ENCODE measurements around the gene TAF6L. TPM values are rescaled to one million over a fixed set of nuclear protein-coding genes. Genes with fewer than 3 reads are reported as not detected.

Gene TAF6L
- total RNA-seq, 1 donor, result 16.8 TPM

DNA sequence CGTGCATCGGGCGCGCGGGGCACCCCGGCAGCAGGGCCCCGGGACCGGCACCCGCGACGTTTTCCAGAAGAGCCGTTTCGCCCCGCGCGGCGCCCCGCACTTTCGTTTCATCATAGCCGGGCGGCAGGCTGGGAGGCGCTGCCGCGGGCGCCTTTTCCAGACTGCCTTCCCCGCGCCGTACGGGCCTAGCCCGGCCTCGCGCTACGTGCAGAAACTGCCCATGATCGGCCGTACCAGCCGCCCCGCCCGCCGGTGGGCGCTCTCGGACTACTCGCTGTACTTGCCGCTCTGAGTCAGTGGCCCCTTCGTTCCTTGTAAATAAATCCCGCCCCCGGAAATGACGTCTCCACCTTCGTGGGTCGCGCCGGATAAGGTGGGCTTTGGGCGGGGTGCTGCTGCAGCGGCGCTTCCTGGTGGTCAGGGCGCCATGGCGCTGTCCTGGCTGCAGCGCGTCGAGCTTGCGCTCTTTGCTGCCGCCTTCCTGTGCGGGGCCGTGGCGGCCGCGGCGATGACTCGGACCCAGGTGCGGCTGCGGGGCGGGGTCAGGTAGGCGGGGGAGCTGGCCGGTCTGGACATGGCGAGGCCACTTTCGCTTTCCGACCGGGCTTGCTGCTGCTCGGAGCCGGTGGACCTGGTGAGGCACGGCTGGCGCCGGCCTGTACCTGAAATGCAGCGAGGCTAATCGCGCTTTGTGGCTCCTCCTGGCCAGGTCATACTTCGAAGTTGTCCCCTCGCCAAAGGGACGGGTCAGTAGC lies 16.0 kb downstream of the TAF6L start, which contains the start of gene TMEM179B:
Gene TMEM179B, plus strand, starts transcription at position 398 of the 755 bp plus-strand sequence. Its CDS starts 30 bp downstream, at position 428.
- peak; percentile 99 for DNase-seq (ENCODE audit: low read depth)
- TF ChIP-seq, protein P1, sequence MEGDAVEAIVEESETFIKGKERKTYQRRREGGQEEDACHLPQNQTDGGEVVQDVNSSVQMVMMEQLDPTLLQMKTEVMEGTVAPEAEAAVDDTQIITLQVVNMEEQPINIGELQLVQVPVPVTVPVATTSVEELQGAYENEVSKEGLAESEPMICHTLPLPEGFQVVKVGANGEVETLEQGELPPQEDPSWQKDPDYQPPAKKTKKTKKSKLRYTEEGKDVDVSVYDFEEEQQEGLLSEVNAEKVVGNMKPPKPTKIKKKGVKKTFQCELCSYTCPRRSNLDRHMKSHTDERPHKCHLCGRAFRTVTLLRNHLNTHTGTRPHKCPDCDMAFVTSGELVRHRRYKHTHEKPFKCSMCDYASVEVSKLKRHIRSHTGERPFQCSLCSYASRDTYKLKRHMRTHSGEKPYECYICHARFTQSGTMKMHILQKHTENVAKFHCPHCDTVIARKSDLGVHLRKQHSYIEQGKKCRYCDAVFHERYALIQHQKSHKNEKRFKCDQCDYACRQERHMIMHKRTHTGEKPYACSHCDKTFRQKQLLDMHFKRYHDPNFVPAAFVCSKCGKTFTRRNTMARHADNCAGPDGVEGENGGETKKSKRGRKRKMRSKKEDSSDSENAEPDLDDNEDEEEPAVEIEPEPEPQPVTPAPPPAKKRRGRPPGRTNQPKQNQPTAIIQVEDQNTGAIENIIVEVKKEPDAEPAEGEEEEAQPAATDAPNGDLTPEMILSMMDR (IDR thresholded peaks at IDR 0.05; ENCODE audit: insufficient read depth, low read depth, low read length), result peak; percentile 63
- H3K4me3 ChIP-seq (ENCODE audit: low read depth, low read length), result peak within 1 kb of the TSS; percentile 97

DNA sequence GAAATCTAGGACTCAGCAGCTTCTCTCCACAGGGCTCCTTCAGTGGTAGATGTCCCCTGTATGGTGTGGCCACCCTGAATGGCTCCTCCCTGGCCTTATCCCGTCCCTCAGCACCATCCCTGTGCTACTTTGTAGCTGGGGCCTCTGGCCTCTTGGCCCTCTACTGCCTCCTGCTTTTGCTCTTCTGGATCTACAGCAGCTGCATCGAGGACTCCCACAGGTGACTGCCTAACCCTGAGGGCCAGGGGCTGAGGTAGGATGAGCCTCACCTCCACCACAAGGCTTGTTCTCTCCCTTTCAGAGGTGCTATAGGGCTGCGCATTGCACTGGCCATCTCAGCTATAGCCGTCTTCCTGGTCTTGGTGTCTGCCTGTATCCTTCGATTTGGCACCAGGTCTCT lies 17.8 kb downstream of the TAF6L start:
- no peak for DNase-seq (ENCODE audit: low read depth)
- H3K4me3 ChIP-seq (ENCODE audit: low read depth, low read length), result no peak overlapping the region
- TF ChIP-seq, protein P1 (IDR thresholded peaks at IDR 0.05; ENCODE audit: insufficient read depth, low read depth, low read length), result no peak

DNA sequence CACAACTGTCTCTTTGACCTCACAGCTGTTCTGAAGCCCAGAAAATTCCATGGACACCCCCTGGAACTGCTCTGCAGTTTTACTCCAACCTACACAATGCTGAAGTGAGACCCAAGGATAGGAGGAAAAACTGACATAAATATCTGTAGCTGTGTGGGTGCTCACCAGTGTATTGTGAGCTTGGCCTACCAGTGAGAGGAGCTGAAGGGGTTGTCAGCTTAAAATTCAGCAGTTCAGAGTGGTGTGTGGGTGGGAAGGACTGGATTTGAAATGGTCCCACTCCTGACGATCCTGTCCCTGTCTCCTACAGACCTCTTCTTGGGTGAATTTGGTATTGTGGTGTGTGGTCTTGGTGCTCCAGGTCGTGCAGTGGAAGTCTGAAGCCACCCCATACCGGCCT lies 18.4 kb downstream of the TAF6L start:
- no peak overlapping the region for H3K4me3 ChIP-seq (ENCODE audit: low read depth, low read length)
- no peak for DNase-seq (ENCODE audit: low read depth)
- TF ChIP-seq, protein P1 (IDR thresholded peaks at IDR 0.05; ENCODE audit: insufficient read depth, low read depth, low read length), result no peak

DNA sequence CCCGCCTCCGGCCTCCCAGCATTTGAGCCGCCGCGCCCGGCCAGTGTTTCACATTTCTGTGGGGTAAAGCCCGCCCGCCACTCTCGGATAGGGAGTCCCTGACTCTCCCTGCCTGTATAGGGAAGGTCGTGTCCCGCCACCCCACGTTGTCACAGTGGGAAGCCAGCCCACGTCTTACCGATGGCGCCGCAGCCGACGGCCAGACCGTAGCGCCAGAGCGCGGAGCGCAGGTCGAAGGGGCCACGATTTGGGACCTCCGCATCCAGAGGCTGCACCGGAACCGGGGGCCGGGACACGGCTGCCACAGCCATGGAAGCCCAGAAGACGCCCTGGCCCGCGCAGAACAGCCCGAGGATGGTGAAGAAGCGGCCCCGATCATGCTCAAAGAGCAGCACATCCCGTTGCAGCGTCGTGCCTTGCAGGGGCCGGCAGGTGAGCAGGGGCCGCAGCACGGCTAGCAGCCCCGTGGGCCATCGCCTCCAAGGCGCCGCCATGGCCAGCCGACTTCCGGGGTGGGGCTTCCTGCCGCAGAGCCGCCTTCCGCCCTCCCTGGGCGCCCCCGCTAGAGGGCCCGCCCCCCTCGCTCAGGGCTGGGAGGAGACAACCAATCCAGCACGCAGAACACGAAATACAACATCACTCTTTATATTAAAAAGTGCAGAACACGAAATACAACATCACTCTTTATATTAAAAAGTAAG lies 20.5 kb downstream of the TAF6L start, which contains the start of gene TMEM223:
Gene TMEM223, minus strand, starts transcription at position 506 of the 701 bp plus-strand sequence. Its CDS starts 12 bp downstream, at position 494.
- peak; percentile 80 for DNase-seq (ENCODE audit: low read depth)
- TF ChIP-seq, protein P1 (IDR thresholded peaks at IDR 0.05; ENCODE audit: insufficient read depth, low read depth, low read length), result no peak

DNA sequence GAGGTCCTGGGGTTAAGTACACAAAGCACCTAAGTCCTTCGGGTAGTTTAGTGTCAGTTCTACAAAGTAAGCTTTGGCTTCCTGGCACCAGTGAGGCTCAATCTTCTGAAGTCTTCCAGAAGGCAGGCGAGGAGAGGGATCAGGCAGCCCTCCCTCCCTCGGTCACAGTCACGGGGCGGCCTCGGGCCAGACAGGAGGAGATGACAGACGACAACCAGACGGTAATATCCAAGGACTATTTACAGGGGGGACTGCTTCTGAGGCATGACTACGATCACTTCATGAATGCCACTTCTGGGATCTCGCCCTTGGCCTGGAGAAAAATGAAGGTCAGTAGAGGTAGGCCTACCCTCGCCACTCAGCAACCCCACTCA lies 21.0 kb downstream of the TAF6L start:
- TF ChIP-seq, protein P1 (IDR thresholded peaks at IDR 0.05; ENCODE audit: insufficient read depth, low read depth, low read length), result no peak
- DNase-seq (ENCODE audit: low read depth), result no peak
- H3K4me3 ChIP-seq (ENCODE audit: low read depth, low read length), result peak overlapping the region; percentile 71

More for the DNA sequence above, 20.5 kb downstream of the TAF6L start, which contains the start of gene TMEM223:
- H3K4me3 ChIP-seq (ENCODE audit: low read depth, low read length), result peak within 1 kb of the TSS; percentile 71

DNA sequence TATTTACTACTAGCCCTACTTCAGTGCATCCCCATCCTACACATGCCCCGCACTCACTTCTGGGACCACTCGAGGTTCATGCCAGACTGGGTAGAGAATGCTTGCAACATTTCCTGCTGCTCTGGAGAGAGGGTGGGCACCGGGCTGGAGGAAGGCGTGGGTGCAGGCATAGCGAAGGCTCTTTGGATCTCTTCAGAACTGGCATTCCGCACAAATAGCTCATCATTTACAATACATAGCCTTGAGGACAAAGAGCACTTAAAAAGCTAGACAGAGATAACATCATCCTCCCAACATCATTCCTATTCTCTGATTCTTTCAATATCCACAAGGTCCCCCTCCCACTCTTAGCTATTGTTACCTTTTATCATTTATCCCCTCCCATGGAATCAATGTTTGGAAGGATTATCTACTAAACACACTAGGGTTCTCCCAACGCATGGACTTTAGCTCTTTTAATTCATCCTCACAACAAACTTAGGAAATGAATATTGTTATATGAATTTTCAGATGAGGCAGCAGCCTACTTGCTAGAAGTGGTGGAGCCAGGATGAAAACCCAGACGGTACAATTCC lies 23.1 kb downstream of the TAF6L start:
- H3K4me3 ChIP-seq (ENCODE audit: low read depth, low read length), result no peak overlapping the region
- TF ChIP-seq, protein P1 (IDR thresholded peaks at IDR 0.05; ENCODE audit: insufficient read depth, low read depth, low read length), result no peak
- no peak for DNase-seq (ENCODE audit: low read depth)
